Mesothelial cell of epicardium (in vitro differentiated cells): ENCODE data around the gene RCAN2. TPM values are rescaled to one million over a fixed set of nuclear protein-coding genes. Genes with fewer than 3 reads are reported as not detected.

ENCODE experiments used
- DNase-seq, 2 experiments: peaks; one replicate each; pipeline ENCODE4 v3.0.0; 2021; ENCODE audit warnings: low spot score in 2 of 2; ENCODE audit not compliant: unreplicated experiment in 2 of 2
- H3K27ac Mint-ChIP-seq: 2 replicates; pipeline ENCODE4 v1.8.0; 2021; ENCODE audit warnings: mixed read lengths
- H3K27me3 Mint-ChIP-seq: 2 replicates; pipeline ENCODE4 v1.8.0; 2021; ENCODE audit warnings: low read depth, mixed read lengths
- H3K36me3 Mint-ChIP-seq: 2 replicates; pipeline ENCODE4 v1.8.0; 2021; ENCODE audit warnings: mixed read lengths
- H3K4me1 Mint-ChIP-seq: 2 replicates; pipeline ENCODE4 v1.8.0; 2021; ENCODE audit warnings: mixed read lengths
- H3K4me3 Mint-ChIP-seq: 2 replicates; pipeline ENCODE4 v1.8.0; 2021; ENCODE audit warnings: mild to moderate bottlenecking, moderate library complexity, mixed read lengths
- H3K9me3 Mint-ChIP-seq: 2 replicates; pipeline ENCODE4 v1.8.0; 2021; ENCODE audit warnings: mixed read lengths
- total RNA-seq: library from RNA; stranded (reverse); gene quantifications from 3 replicates; pipeline ENCODE4 v1.2.1, GENCODE V29; 2021
- TF ChIP-seq, protein P1 (sequence below): fragments of 200-600 bp; sonication (generic); IDR thresholded peaks from one replicate; pipeline ENCODE4 v1.5.0; 2021; ENCODE audit warnings: antibody characterized with exemption; ENCODE audit not compliant: unreplicated experiment

Gene RCAN2
- 3.6 to 4.0 TPM (median 3.9 TPM) in 3 replicates for total RNA-seq

- peaks cover 82% of the 10 kb centered on the region for H3K27me3 Mint-ChIP-seq
- TF ChIP-seq, protein P1, sequence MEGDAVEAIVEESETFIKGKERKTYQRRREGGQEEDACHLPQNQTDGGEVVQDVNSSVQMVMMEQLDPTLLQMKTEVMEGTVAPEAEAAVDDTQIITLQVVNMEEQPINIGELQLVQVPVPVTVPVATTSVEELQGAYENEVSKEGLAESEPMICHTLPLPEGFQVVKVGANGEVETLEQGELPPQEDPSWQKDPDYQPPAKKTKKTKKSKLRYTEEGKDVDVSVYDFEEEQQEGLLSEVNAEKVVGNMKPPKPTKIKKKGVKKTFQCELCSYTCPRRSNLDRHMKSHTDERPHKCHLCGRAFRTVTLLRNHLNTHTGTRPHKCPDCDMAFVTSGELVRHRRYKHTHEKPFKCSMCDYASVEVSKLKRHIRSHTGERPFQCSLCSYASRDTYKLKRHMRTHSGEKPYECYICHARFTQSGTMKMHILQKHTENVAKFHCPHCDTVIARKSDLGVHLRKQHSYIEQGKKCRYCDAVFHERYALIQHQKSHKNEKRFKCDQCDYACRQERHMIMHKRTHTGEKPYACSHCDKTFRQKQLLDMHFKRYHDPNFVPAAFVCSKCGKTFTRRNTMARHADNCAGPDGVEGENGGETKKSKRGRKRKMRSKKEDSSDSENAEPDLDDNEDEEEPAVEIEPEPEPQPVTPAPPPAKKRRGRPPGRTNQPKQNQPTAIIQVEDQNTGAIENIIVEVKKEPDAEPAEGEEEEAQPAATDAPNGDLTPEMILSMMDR, result no peak
- no peak within 1 kb of the TSS for H3K27ac Mint-ChIP-seq
- DNase-seq, result peak; percentile 33 to 65
- no peaks in the 10 kb centered on the region for H3K36me3 Mint-ChIP-seq
- H3K9me3 Mint-ChIP-seq, result no peaks in the 10 kb centered on the region
- H3K4me3 Mint-ChIP-seq, result peak within 1 kb of the TSS; percentile 67
- peaks cover 12% of the 10 kb centered on the region for H3K4me1 Mint-ChIP-seq
Measured at GRCh38 chr6:46491201-46491627, at the start of gene RCAN2. Gene RCAN2, minus strand, starts transcription at chr6:46491449.

- Mint-ChIP-seq H3K4me1 (peaks cover 7% of the 10 kb centered on the region), H3K9me3 (peaks cover 32% of the 10 kb centered on the region), H3K27me3 (peaks cover 9% of the 10 kb centered on the region), H3K4me3 (no peak overlapping the region), H3K27ac (no peak overlapping the region), H3K36me3 (peaks cover 15% of the 10 kb centered on the region)
- TF ChIP-seq, protein P1, result no peak
- DNase-seq, result no peak
Measured at GRCh38 chr6:46539866-46540265, 48.6 kb upstream of the RCAN2 start.

- Mint-ChIP-seq H3K4me3 (no peak overlapping the region), H3K27ac (no peak overlapping the region), H3K9me3 (peaks cover 29% of the 10 kb centered on the region), H3K36me3 (peaks cover 9% of the 10 kb centered on the region), H3K4me1 (peaks cover 7% of the 10 kb centered on the region), H3K27me3 (peaks cover 9% of the 10 kb centered on the region)
- TF ChIP-seq, protein P1, result no peak
- DNase-seq, result no peak
Measured at GRCh38 chr6:46538800-46539480, 47.7 kb upstream of the RCAN2 start.

DNA sequence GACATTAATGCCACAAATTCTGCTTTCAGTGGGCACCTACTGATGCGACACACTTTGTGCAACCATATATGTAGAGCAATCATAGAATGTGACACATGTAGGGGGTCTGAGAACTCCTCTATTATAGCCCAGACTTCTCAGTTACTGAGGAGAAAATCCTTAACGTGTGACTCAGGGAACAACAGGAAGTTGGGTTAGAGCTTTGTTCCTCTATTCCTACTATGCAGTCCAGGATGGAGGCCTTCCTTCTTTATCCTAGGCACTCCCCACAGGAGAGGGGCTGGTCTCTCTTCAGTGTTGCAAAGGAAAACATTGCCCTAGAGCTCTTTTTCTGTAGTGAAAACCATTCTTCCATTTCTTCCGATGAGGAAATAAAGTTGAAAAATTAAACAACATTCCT lies 39.6 kb upstream of the RCAN2 start:
- Mint-ChIP-seq H3K27ac (no peak overlapping the region), H3K4me3 (no peak overlapping the region), H3K9me3 (peaks cover 8% of the 10 kb centered on the region), H3K36me3 (no peaks in the 10 kb centered on the region), H3K27me3 (peaks cover 4% of the 10 kb centered on the region), H3K4me1 (peaks cover 22% of the 10 kb centered on the region)
- TF ChIP-seq, protein P1, result no peak
- DNase-seq, result no peak

GRCh38 chr6:46528961-46529750 lies 37.9 kb upstream of the RCAN2 start:
- Mint-ChIP-seq H3K4me3 (no peak overlapping the region), H3K36me3 (no peaks in the 10 kb centered on the region), H3K27ac (no peak overlapping the region), H3K27me3 (peaks cover 11% of the 10 kb centered on the region), H3K9me3 (no peaks in the 10 kb centered on the region), H3K4me1 (peaks cover 22% of the 10 kb centered on the region)
- TF ChIP-seq, protein P1, result no peak
- DNase-seq, result no peak
